Stimulated activated CD4-positive, alpha-beta T cell treated with anti-CD3 and anti-CD28 coated beads, Interleukin-4, amount 100 ng/mL, for 48 hours (primary cell): ENCODE measurements around the gene FBXL13.
"Not testable (repeated sequence)": the region's sequence is repeated elsewhere in the genome, so short reads cannot be mapped to it uniquely, and the experiment has no call there.

Experiments used
- DNase-seq, 2 donors: peaks; one replicate each; pipeline ENCODE4 v3.0.0-alpha.2; 2020; ENCODE audit warnings: low read depth in 2 of 2

FBXL13 gene

GRCh38 chr7:103079836-103080235 is 5.2 kb upstream of the FBXL13 start:
- no peak for DNase-seq

GRCh38 chr7:103078226-103078625 is 3.6 kb upstream of the FBXL13 start:
- not testable (repeated sequence) for DNase-seq

GRCh38 chr7:103077318-103077717 is 2.7 kb upstream of the FBXL13 start:
- no peak for DNase-seq

- DNase-seq: no peak
Measured at GRCh38 chr7:103076764-103077163, 2.2 kb upstream of the FBXL13 start.

- DNase-seq: peak; percentile 61 to 67
Measured at GRCh38 chr7:103075337-103075918, 832 bp upstream of the FBXL13 start.

- DNase-seq: no peak
Measured at GRCh38 chr7:103073989-103074518, 542 bp downstream of the FBXL13 start.

- no peak for DNase-seq
Measured at GRCh38 chr7:103071000-103071399, 3.6 kb downstream of the FBXL13 start.

GRCh38 chr7:103068414-103069403 is 5.9 kb downstream of the FBXL13 start:
- DNase-seq: no peak

GRCh38 chr7:103065667-103066066 is 8.9 kb downstream of the FBXL13 start:
- peak; percentile 24 to 40 for DNase-seq

- no peak for DNase-seq
Measured at GRCh38 chr7:103063895-103064294, 10.7 kb downstream of the FBXL13 start.

GRCh38 chr7:103059471-103059870 is 15.1 kb downstream of the FBXL13 start:
- DNase-seq: no peak

- DNase-seq: no peak
Measured at GRCh38 chr7:103058122-103058521, 16.5 kb downstream of the FBXL13 start.

- not testable (repeated sequence) for DNase-seq
Measured at GRCh38 chr7:103056006-103056405, 18.6 kb downstream of the FBXL13 start.

GRCh38 chr7:103051519-103051918 is 23.1 kb downstream of the FBXL13 start:
- DNase-seq: no peak

GRCh38 chr7:103048833-103049232 is 25.8 kb downstream of the FBXL13 start:
- no peak for DNase-seq

GRCh38 chr7:103041815-103042214 is 32.8 kb downstream of the FBXL13 start:
- DNase-seq: not testable (repeated sequence)

- DNase-seq: not testable (repeated sequence)
Measured at GRCh38 chr7:103037823-103038739, 36.5 kb downstream of the FBXL13 start.

- no peak for DNase-seq
Measured at GRCh38 chr7:103037476-103037822, 37.1 kb downstream of the FBXL13 start.

GRCh38 chr7:103034318-103034717 is 40.3 kb downstream of the FBXL13 start:
- not testable (repeated sequence) for DNase-seq

GRCh38 chr7:103031781-103032180 is 42.8 kb downstream of the FBXL13 start:
- no peak for DNase-seq

GRCh38 chr7:103031024-103031423 is 43.6 kb downstream of the FBXL13 start:
- no peak for DNase-seq

GRCh38 chr7:103025341-103025740 is 49.3 kb downstream of the FBXL13 start:
- DNase-seq: no peak
